Vagina (tissue), 2 donors: ENCODE results near the gene ADAP1.

Source experiments
- POLR2A ChIP-seq, 2 donors: fragments of 450-650 bp; IDR thresholded peaks; one replicate each; pipeline ENCODE4 v1.6.1; 2017; ENCODE audit warnings: antibody characterized with exemption in 2 of 2, mild to moderate bottlenecking in 2 of 2, moderate library complexity in 2 of 2
- TF ChIP-seq, protein P1 (sequence below), 3 experiments: fragments of 450-650 bp in 2 of 3; fragments of 200-600 bp in 1 of 3; sonication (generic) in 1 of 3; IDR thresholded peaks; one replicate each; pipeline ENCODE4 v1.5.1; 2017 to 2019; ENCODE audit warnings: antibody characterized with exemption in 3 of 3, mild to moderate bottlenecking in 2 of 3, moderate library complexity in 2 of 3

DNA sequence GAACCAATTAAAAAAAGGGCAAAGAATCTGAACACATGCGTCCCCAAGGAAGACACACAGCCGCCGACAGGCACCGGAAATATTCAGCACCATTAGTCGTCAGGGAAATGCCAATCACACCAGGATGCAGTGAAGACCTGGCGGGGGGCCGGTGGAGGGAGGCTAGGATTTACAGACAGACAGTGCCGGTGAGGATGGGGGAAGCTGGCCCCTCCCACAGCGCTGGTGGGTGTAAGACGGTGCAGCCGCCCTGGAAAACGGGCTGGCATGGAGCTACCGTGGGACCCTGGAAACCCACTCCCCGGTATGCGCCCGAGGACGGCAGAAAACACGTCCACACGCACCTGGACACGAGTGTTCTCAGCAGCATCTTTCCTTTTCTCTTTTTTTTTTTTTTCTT, 4.8 kb upstream of the ADAP1 start:
- TF ChIP-seq, protein P1, sequence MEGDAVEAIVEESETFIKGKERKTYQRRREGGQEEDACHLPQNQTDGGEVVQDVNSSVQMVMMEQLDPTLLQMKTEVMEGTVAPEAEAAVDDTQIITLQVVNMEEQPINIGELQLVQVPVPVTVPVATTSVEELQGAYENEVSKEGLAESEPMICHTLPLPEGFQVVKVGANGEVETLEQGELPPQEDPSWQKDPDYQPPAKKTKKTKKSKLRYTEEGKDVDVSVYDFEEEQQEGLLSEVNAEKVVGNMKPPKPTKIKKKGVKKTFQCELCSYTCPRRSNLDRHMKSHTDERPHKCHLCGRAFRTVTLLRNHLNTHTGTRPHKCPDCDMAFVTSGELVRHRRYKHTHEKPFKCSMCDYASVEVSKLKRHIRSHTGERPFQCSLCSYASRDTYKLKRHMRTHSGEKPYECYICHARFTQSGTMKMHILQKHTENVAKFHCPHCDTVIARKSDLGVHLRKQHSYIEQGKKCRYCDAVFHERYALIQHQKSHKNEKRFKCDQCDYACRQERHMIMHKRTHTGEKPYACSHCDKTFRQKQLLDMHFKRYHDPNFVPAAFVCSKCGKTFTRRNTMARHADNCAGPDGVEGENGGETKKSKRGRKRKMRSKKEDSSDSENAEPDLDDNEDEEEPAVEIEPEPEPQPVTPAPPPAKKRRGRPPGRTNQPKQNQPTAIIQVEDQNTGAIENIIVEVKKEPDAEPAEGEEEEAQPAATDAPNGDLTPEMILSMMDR (IDR thresholded peaks at IDR 0.05) = no peak
- no peak for TF ChIP-seq POLR2A (IDR thresholded peaks at IDR 0.05)
